Neural cell (in vitro differentiated cells): Measurements from ENCODE around the gene IGSF3. TPM values are rescaled to one million over a fixed set of nuclear protein-coding genes. Genes with fewer than 3 reads are reported as not detected.

Experiments used
- H2AFZ ChIP-seq: fragments of 200-600, 300-800 bp; sonication (generic), shearing (Covaris generic); 2 replicates; pipeline ENCODE4 v1.6.0; 2014; ENCODE audit warnings: low read depth, mild to moderate bottlenecking, antibody characterized with exemption, low read length, moderate library complexity
- H3F3A ChIP-seq: fragments of 200-600 bp; shearing (Covaris generic); 2 replicates; pipeline ENCODE4 v1.6.1; 2016; ENCODE audit warnings: mild to moderate bottlenecking, moderate library complexity, mixed read lengths, antibody characterized with exemption, low read length; ENCODE audit not compliant: insufficient read depth, poor library complexity, severe bottlenecking
- H3K27ac ChIP-seq: fragments of 200-600, 300-800 bp; sonication (generic), shearing (Covaris generic); 2 replicates; pipeline ENCODE4 v1.5.1; 2014; ENCODE audit warnings: mild to moderate bottlenecking, low read length, moderate library complexity
- H3K27me3 ChIP-seq: fragments of 300-800, 200-600 bp; sonication (generic), shearing (Covaris generic); 2 replicates; pipeline ENCODE4 v1.6.0; 2014; ENCODE audit warnings: mild to moderate bottlenecking, low read depth, low read length, moderate library complexity; ENCODE audit not compliant: insufficient read depth
- H3K36me3 ChIP-seq: fragments of 300-800, 200-600 bp; sonication (generic), shearing (Covaris generic); 2 replicates; pipeline ENCODE4 v1.5.1; 2014; ENCODE audit warnings: mild to moderate bottlenecking, antibody characterized with exemption, low read length, moderate library complexity; ENCODE audit not compliant: insufficient read depth
- H3K4me2 ChIP-seq: fragments of 300-800, 200-600 bp; sonication (generic), shearing (Covaris generic); 2 replicates; pipeline ENCODE4 v1.6.0; 2014; ENCODE audit warnings: mild to moderate bottlenecking, low read length
- H3K4me3 ChIP-seq: fragments of 300-800, 200-600 bp; sonication (generic), shearing (Covaris generic); 2 replicates; pipeline ENCODE4 v1.5.1; 2014; ENCODE audit warnings: mild to moderate bottlenecking, low read length, moderate library complexity
- H3K79me2 ChIP-seq: fragments of 200-600 bp; shearing (Covaris generic); replicated peaks from 2 replicates; pipeline ENCODE4 v1.6.0; 2014; ENCODE audit warnings: mild to moderate bottlenecking, low read length, moderate library complexity; ENCODE audit not compliant: insufficient read depth
- H3K9ac ChIP-seq: fragments of 300-800, 200-600 bp; sonication (generic), shearing (Covaris generic); 2 replicates; pipeline ENCODE4 v1.6.1; 2016; ENCODE audit warnings: mild to moderate bottlenecking, low read length, mixed read lengths
- H3K9me2 ChIP-seq: fragments of 200-600 bp; shearing (Covaris generic); 2 replicates; pipeline ENCODE4 v1.6.1; 2016; ENCODE audit warnings: mild to moderate bottlenecking, low read length, mixed read lengths; ENCODE audit not compliant: insufficient read depth
- H3K9me3 ChIP-seq: fragments of 200-600, 300-800 bp; sonication (generic), shearing (Covaris generic); 2 replicates; pipeline ENCODE4 v1.6.1; 2016; ENCODE audit warnings: mild to moderate bottlenecking, mixed run types, low read length, moderate library complexity, mixed read lengths
- H4K20me1 ChIP-seq: fragments of 200-600 bp; shearing (Covaris generic); 2 replicates; pipeline ENCODE4 v1.6.1; 2016; ENCODE audit warnings: mild to moderate bottlenecking, mixed run types; ENCODE audit not compliant: insufficient read depth
- EP300 ChIP-seq: fragments of 450-650 bp; conservative IDR thresholded peaks from 2 replicates; pipeline ENCODE4 v1.6.1; 2014; ENCODE audit warnings: antibody characterized with exemption, mild to moderate bottlenecking, moderate library complexity; ENCODE audit not compliant: poor library complexity, severe bottlenecking
- EZH2 ChIP-seq: fragments of 200-600, 300-800 bp; shearing (Covaris generic), sonication (generic); IDR thresholded peaks from 2 replicates; pipeline ENCODE4 v1.6.1; 2014; ENCODE audit warnings: antibody characterized with exemption, low read length, borderline replicate concordance, mild to moderate bottlenecking; ENCODE audit not compliant: insufficient read depth, poor library complexity, severe bottlenecking
- MXI1 ChIP-seq: fragments of 450-650 bp; conservative IDR thresholded peaks from 2 replicates; pipeline ENCODE4 v1.6.1; 2014; ENCODE audit warnings: antibody characterized with exemption, mild to moderate bottlenecking; ENCODE audit not compliant: poor library complexity, severe bottlenecking
- POLR2AphosphoS5 ChIP-seq: IDR thresholded peaks from 2 replicates; pipeline ENCODE4 v1.6.1; 2012
- RAD21 ChIP-seq: fragments of 450-650 bp; conservative IDR thresholded peaks from 2 replicates; pipeline ENCODE4 v1.6.1; 2014; ENCODE audit warnings: antibody characterized with exemption, mild to moderate bottlenecking, moderate library complexity
- SMC3 ChIP-seq: fragments of 450-650 bp; conservative IDR thresholded peaks from 2 replicates; pipeline ENCODE4 v1.6.1; 2014; ENCODE audit warnings: antibody characterized with exemption, mild to moderate bottlenecking, moderate library complexity; ENCODE audit not compliant: poor library complexity
- TAF1 ChIP-seq: IDR thresholded peaks from 2 replicates; pipeline ENCODE4 v1.6.1; 2012; ENCODE audit warnings: low read depth
- polyA plus RNA-seq: library from polyadenylated mRNA; depleted of rRNA; stranded (reverse); fragments of >200 nt; gene quantifications from 2 replicates; pipeline ENCODE4 v1.2.3, GENCODE V29; 2014
- TF ChIP-seq, protein P1 (sequence below): IDR thresholded peaks from 2 replicates; pipeline ENCODE4 v1.6.1; 2012; ENCODE audit warnings: borderline replicate concordance
- TF ChIP-seq, protein P2 (sequence below): fragments of 450-650 bp; IDR thresholded peaks from 2 replicates; pipeline ENCODE4 v1.5.1; 2014; ENCODE audit warnings: antibody characterized with exemption, mild to moderate bottlenecking, moderate library complexity; ENCODE audit not compliant: poor library complexity, severe bottlenecking

IGSF3 gene
- polyA plus RNA-seq, 1 donor from 2014 or later: 81.4 TPM

DNA sequence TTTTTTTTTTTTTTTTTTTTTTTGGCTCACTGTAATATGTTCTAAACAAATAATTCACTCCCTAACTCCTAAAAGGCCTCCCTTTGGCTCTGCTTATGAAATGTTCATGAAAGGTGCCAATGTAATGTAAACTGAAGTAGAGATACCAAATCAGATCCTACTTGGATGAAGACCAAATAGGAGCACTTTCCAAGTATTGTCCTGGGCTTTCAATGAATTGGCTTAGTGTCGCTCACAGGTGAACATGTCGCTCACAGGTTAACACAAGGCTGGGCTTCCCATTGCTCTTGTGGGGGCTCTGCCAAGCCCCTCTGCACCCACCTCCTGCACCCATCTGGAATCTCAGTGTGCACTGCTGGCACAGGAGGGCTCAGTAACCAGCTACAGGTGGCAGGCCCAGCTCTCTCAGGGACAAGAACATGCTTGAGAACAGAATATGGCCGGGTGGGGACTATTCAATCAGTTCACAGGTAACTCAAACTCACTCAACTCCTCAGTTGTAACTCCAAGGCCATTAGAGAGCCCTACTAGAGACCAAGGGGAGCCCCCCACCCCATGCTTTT is 86.1 kb downstream of the IGSF3 start:
- Histone ChIP-seq H3K9me3 (no peaks in the 10 kb centered on the region), H3K79me2 (no peaks in the 10 kb centered on the region), H3K27me3 (no peaks in the 10 kb centered on the region), H2AFZ (no peak overlapping the region), H3K9me2 (no peaks in the 10 kb centered on the region), H3K4me2 (no peak overlapping the region), H3K9ac (no peak overlapping the region), H3F3A (no peaks in the 10 kb centered on the region), H4K20me1 (no peaks in the 10 kb centered on the region), H3K36me3 (no peaks in the 10 kb centered on the region), H3K27ac (no peak overlapping the region), H3K4me3 (no peak overlapping the region)
- no peak for TF ChIP-seq POLR2AphosphoS5
- TF ChIP-seq RAD21: no peak
- TF ChIP-seq MXI1: no peak
- no peak for TF ChIP-seq EP300
- no peak for TF ChIP-seq EZH2
- no peak for TF ChIP-seq TAF1
- no peak for TF ChIP-seq SMC3
- TF ChIP-seq, protein P1, sequence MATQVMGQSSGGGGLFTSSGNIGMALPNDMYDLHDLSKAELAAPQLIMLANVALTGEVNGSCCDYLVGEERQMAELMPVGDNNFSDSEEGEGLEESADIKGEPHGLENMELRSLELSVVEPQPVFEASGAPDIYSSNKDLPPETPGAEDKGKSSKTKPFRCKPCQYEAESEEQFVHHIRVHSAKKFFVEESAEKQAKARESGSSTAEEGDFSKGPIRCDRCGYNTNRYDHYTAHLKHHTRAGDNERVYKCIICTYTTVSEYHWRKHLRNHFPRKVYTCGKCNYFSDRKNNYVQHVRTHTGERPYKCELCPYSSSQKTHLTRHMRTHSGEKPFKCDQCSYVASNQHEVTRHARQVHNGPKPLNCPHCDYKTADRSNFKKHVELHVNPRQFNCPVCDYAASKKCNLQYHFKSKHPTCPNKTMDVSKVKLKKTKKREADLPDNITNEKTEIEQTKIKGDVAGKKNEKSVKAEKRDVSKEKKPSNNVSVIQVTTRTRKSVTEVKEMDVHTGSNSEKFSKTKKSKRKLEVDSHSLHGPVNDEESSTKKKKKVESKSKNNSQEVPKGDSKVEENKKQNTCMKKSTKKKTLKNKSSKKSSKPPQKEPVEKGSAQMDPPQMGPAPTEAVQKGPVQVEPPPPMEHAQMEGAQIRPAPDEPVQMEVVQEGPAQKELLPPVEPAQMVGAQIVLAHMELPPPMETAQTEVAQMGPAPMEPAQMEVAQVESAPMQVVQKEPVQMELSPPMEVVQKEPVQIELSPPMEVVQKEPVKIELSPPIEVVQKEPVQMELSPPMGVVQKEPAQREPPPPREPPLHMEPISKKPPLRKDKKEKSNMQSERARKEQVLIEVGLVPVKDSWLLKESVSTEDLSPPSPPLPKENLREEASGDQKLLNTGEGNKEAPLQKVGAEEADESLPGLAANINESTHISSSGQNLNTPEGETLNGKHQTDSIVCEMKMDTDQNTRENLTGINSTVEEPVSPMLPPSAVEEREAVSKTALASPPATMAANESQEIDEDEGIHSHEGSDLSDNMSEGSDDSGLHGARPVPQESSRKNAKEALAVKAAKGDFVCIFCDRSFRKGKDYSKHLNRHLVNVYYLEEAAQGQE: no peak
- TF ChIP-seq, protein P2, sequence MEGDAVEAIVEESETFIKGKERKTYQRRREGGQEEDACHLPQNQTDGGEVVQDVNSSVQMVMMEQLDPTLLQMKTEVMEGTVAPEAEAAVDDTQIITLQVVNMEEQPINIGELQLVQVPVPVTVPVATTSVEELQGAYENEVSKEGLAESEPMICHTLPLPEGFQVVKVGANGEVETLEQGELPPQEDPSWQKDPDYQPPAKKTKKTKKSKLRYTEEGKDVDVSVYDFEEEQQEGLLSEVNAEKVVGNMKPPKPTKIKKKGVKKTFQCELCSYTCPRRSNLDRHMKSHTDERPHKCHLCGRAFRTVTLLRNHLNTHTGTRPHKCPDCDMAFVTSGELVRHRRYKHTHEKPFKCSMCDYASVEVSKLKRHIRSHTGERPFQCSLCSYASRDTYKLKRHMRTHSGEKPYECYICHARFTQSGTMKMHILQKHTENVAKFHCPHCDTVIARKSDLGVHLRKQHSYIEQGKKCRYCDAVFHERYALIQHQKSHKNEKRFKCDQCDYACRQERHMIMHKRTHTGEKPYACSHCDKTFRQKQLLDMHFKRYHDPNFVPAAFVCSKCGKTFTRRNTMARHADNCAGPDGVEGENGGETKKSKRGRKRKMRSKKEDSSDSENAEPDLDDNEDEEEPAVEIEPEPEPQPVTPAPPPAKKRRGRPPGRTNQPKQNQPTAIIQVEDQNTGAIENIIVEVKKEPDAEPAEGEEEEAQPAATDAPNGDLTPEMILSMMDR: no peak

DNA sequence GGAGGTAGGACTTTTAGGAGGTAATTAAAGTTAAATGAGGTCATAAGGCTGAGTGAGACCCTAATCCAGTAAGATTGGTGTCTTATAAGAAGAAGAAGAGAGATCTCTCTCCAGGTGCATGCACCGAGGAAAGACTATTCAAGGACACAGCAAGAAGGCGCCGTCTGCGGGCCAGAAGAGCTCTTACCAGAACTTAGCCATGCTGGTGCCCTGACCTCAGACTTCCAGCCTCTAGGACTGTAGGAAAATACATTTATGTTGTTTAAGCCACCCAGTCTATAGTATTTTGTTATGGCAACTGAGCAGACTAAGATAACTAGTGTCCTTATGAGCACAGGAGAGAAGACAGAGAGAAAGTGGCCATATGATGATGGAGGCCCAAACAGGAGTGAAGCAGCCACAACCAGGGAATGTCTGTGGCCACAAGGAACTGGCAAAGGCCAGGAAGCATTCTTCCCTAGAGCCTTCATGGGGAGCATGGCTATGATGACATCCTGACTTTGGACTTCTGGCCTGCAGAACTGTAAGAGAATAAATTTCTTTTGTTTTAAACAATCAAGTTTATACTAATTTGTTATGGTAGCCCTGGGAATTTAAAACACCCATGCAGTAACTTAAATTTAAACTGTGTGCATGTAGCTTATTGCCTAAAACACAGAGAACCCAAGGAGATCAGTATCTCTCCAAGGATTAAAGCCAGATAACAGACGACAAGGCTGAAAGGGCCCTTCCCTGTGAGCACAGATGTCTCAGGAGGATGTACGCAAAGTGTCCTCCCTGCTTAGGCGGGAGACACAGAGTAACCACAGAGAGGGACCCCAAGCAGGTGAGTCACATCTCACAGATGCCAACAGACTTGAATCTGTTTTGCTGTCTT is 86.8 kb downstream of the IGSF3 start:
- Histone ChIP-seq H3K9me3 (no peaks in the 10 kb centered on the region), H3K27ac (no peak overlapping the region), H4K20me1 (no peaks in the 10 kb centered on the region), H2AFZ (no peak overlapping the region), H3K9ac (no peak overlapping the region), H3F3A (no peaks in the 10 kb centered on the region), H3K27me3 (no peaks in the 10 kb centered on the region), H3K79me2 (no peaks in the 10 kb centered on the region), H3K4me2 (no peak overlapping the region), H3K9me2 (no peaks in the 10 kb centered on the region), H3K36me3 (no peaks in the 10 kb centered on the region), H3K4me3 (no peak overlapping the region)
- TF ChIP-seq POLR2AphosphoS5: no peak
